Mucosa of stomach (tissue), 1 donor: ENCODE data around the gene CDC25B.

Experiments used
- H3K27me3 ChIP-seq: one replicate; pipeline ENCODE4 v1.7.0; 2013; ENCODE audit warnings: mild to moderate bottlenecking, low read length; ENCODE audit not compliant: control insufficient read depth, insufficient read depth
- H3K36me3 ChIP-seq: one replicate; pipeline ENCODE4 v1.7.0; 2013; ENCODE audit warnings: low read length; ENCODE audit not compliant: control insufficient read depth, insufficient read depth
- H3K4me1 ChIP-seq: one replicate; pipeline ENCODE4 v1.7.0; 2013; ENCODE audit warnings: mild to moderate bottlenecking, low read length; ENCODE audit not compliant: control insufficient read depth, insufficient read depth
- H3K4me3 ChIP-seq: one replicate; pipeline ENCODE4 v1.7.0; 2013; ENCODE audit warnings: low read length
- H3K9ac ChIP-seq: one replicate; pipeline ENCODE4 v1.7.0; 2013; ENCODE audit warnings: mild to moderate bottlenecking, low read length, moderate library complexity
- H3K9me3 ChIP-seq: one replicate; pipeline ENCODE4 v1.7.0; 2013; ENCODE audit warnings: mild to moderate bottlenecking, low read length, moderate library complexity; ENCODE audit not compliant: control insufficient read depth
- donor health status: Pancreatic carcinoma.

The CDC25B gene

GRCh38 chr20:3795511-3796468, at the start of gene CDC25B:
TSS of gene CDC25B (plus strand) at chr20:3796310. CDS start at chr20:3796532, 222 bp downstream.
- H3K9ac ChIP-seq: peak within 1 kb of the TSS; percentile 91
- peak within 1 kb of the TSS; percentile 93 for H3K4me3 ChIP-seq
- peaks cover 40% of the 10 kb centered on the region for H3K4me1 ChIP-seq
- no peaks in the 10 kb centered on the region for H3K36me3 ChIP-seq
- no peaks in the 10 kb centered on the region for H3K27me3 ChIP-seq
- no peaks in the 10 kb centered on the region for H3K9me3 ChIP-seq

GRCh38 chr20:3747471-3747870, 48.6 kb upstream of the CDC25B start:
- Histone ChIP-seq H3K9ac (no peak overlapping the region), H3K27me3 (peaks cover 24% of the 10 kb centered on the region), H3K36me3 (no peaks in the 10 kb centered on the region)

GRCh38 chr20:3748073-3748472, 48.0 kb upstream of the CDC25B start:
- Histone ChIP-seq H3K4me1 (peaks cover 36% of the 10 kb centered on the region), H3K36me3 (no peaks in the 10 kb centered on the region), H3K27me3 (peaks cover 24% of the 10 kb centered on the region), H3K4me3 (no peak overlapping the region), H3K9me3 (no peaks in the 10 kb centered on the region), H3K9ac (no peak overlapping the region)

More at GRCh38 chr20:3747471-3747870, 48.6 kb upstream of the CDC25B start:
- Histone ChIP-seq H3K4me1 (peaks cover 30% of the 10 kb centered on the region), H3K4me3 (no peak overlapping the region), H3K9me3 (no peaks in the 10 kb centered on the region)

GRCh38 chr20:3749087-3749688, 46.9 kb upstream of the CDC25B start:
- Histone ChIP-seq H3K9ac (no peak overlapping the region), H3K4me3 (no peak overlapping the region)

GRCh38 chr20:3749689-3750531, 46.2 kb upstream of the CDC25B start:
- H3K4me1 ChIP-seq: peaks cover 30% of the 10 kb centered on the region
- H3K27me3 ChIP-seq: peaks cover 24% of the 10 kb centered on the region
- H3K36me3 ChIP-seq: no peaks in the 10 kb centered on the region
- H3K9me3 ChIP-seq: no peaks in the 10 kb centered on the region
- no peak overlapping the region for H3K4me3 ChIP-seq
- H3K9ac ChIP-seq: no peak overlapping the region

More at GRCh38 chr20:3749087-3749688, 46.9 kb upstream of the CDC25B start:
- H3K9me3 ChIP-seq: no peaks in the 10 kb centered on the region
- peaks cover 36% of the 10 kb centered on the region for H3K4me1 ChIP-seq
- peaks cover 24% of the 10 kb centered on the region for H3K27me3 ChIP-seq
- H3K36me3 ChIP-seq: no peaks in the 10 kb centered on the region

GRCh38 chr20:3751305-3751674, 44.8 kb upstream of the CDC25B start:
- Histone ChIP-seq H3K9me3 (no peaks in the 10 kb centered on the region), H3K36me3 (no peaks in the 10 kb centered on the region), H3K4me1 (peaks cover 29% of the 10 kb centered on the region), H3K4me3 (no peak overlapping the region), H3K9ac (no peak overlapping the region), H3K27me3 (peaks cover 24% of the 10 kb centered on the region)

GRCh38 chr20:3751675-3752385, 44.3 kb upstream of the CDC25B start:
- Histone ChIP-seq H3K9ac (peak overlapping the region; percentile 3), H3K36me3 (no peaks in the 10 kb centered on the region)

GRCh38 chr20:3752386-3752759, 43.7 kb upstream of the CDC25B start:
- Histone ChIP-seq H3K9ac (peak overlapping the region; percentile 3), H3K4me3 (peak overlapping the region; percentile 19), H3K4me1 (peaks cover 29% of the 10 kb centered on the region), H3K9me3 (no peaks in the 10 kb centered on the region), H3K36me3 (no peaks in the 10 kb centered on the region), H3K27me3 (peaks cover 24% of the 10 kb centered on the region)

More at GRCh38 chr20:3751675-3752385, 44.3 kb upstream of the CDC25B start:
- no peaks in the 10 kb centered on the region for H3K9me3 ChIP-seq
- H3K27me3 ChIP-seq: peaks cover 24% of the 10 kb centered on the region
- H3K4me1 ChIP-seq: peaks cover 29% of the 10 kb centered on the region
- peak overlapping the region; percentile 19 for H3K4me3 ChIP-seq

GRCh38 chr20:3753098-3753497, 43.0 kb upstream of the CDC25B start:
- Histone ChIP-seq H3K4me3 (no peak overlapping the region), H3K9ac (no peak overlapping the region), H3K36me3 (no peaks in the 10 kb centered on the region), H3K4me1 (peaks cover 29% of the 10 kb centered on the region), H3K9me3 (no peaks in the 10 kb centered on the region), H3K27me3 (peaks cover 24% of the 10 kb centered on the region)

- H3K4me3 ChIP-seq: no peak overlapping the region
- H3K36me3 ChIP-seq: no peaks in the 10 kb centered on the region
- H3K9ac ChIP-seq: no peak overlapping the region
Observed at GRCh38 chr20:3753501-3754275, 42.4 kb upstream of the CDC25B start.

GRCh38 chr20:3754276-3754630, 41.9 kb upstream of the CDC25B start:
- H3K4me1 ChIP-seq: peaks cover 29% of the 10 kb centered on the region
- peaks cover 19% of the 10 kb centered on the region for H3K27me3 ChIP-seq
- no peak overlapping the region for H3K9ac ChIP-seq
- H3K36me3 ChIP-seq: no peaks in the 10 kb centered on the region
- H3K9me3 ChIP-seq: no peaks in the 10 kb centered on the region
- no peak overlapping the region for H3K4me3 ChIP-seq

More at GRCh38 chr20:3753501-3754275, 42.4 kb upstream of the CDC25B start:
- Histone ChIP-seq H3K4me1 (peaks cover 29% of the 10 kb centered on the region), H3K9me3 (no peaks in the 10 kb centered on the region), H3K27me3 (peaks cover 24% of the 10 kb centered on the region)
